Measurements from ENCODE around the gene CFAP99. TPM values are rescaled to one million over a fixed set of nuclear protein-coding genes. Genes with fewer than 3 reads are reported as not detected.

The CFAP99 gene
- polyA plus RNA-seq, 5 donors, result 0.26 to 2.0 (median 1.2) TPM

DNA sequence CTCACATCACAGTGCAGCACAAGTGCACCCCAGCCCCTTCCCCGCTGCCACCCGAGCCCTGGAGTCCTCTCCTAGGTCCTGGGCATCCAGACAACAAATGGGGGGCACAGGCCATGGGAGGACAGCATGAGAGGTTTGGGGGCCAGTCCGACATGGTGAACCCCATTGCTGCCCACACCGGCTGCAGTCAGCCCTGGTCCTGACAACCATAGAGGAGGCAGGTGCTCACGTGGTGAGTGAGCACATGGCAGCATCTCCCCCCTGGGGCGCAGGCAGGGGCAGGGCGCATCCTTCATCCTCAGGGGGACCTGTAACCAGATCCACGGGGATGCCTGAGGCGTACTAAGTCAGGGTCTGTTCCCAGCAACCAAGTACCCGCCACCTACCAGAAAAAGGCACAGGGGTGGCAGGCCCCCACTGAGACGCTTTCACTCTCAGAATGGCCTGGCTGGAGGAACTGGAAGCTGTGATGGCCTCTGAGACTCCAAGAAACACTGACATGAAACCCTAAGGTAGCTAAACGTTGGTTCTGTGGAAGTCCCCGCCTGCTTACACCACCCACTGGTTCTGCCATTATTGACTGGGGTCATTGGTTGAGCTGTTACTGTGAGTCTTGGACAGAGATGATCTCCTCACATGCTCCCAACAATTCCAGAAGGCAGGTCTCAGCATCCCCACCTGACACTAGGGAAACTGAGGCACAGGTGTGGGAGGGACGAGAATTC, 6.8 kb upstream of the CFAP99 start:
- DNase-seq, result no peak

- no peak for DNase-seq
These were observed 6.2 kb upstream of the CFAP99 start for GRCh38 chr4:2412534-2412884.

DNA sequence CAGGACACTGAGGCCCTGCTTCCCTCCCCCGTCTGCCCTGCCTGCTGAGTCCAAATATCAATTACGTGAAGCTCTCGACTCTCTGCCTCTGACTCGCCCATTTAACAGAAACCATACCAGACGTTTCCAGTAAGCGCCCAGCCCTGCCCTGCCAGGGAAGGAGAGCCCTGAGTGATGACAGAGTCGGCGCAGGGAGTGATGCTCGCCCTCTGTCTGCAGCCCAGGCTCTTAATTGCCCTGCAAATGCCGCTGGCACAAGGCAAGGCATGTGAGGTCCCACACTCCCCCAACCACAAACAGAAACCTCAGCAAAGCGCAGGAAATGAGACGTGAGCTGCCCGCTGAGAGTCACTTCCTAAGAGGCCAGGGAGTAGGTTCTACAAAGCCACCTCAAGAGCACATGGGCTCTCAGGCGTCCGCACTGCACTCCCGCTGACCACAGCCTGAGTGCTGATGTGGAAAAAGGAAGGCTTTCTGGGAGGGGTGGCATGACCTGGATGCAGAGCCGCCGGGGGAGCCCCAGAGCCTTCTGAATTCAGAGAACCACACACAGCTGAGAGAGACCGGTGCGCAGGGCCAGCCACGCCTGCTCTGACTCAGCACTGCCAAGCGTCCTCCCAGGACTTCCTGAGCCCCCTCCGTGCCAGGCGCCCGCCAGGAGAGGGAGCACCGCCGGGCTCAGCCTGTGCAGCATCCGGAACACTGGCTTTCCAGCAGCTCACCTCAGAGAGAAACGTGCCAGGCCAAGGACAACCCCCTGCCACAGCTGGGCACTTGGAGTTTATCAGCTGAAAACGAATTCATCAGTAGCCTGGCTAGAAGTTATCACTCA, 5.7 kb upstream of the CFAP99 start:
- DNase-seq, result no peak

GRCh38 chr4:2413821-2414610, 4.7 kb upstream of the CFAP99 start:
- DNase-seq, result no peak

DNA sequence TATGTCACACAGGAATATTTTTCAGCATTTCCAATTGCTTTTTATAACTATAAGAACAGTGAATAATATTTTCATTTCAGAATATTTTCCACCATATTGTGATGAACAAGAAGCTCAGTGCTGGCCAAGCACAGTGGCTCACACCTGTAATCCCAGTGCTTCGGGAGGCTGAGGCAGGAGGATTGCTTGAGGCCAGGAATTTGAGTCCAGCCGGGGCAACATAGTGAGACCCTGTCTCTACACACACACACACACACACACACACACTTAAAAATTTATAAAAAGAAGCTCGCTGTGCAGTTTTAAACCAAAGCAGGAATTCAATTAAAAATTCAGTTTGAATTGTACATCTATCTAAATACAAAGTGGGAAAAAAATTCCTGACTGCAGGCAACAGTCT, 3.5 kb upstream of the CFAP99 start:
- DNase-seq, result no peak

- no peak for DNase-seq
These were observed 2.7 kb upstream of the CFAP99 start for GRCh38 chr4:2415881-2416563.

GRCh38 chr4:2416564-2417225, 2.1 kb upstream of the CFAP99 start:
- DNase-seq, result no peak

- no peak for DNase-seq
These were observed 1.5 kb upstream of the CFAP99 start for GRCh38 chr4:2417226-2417764.

DNA sequence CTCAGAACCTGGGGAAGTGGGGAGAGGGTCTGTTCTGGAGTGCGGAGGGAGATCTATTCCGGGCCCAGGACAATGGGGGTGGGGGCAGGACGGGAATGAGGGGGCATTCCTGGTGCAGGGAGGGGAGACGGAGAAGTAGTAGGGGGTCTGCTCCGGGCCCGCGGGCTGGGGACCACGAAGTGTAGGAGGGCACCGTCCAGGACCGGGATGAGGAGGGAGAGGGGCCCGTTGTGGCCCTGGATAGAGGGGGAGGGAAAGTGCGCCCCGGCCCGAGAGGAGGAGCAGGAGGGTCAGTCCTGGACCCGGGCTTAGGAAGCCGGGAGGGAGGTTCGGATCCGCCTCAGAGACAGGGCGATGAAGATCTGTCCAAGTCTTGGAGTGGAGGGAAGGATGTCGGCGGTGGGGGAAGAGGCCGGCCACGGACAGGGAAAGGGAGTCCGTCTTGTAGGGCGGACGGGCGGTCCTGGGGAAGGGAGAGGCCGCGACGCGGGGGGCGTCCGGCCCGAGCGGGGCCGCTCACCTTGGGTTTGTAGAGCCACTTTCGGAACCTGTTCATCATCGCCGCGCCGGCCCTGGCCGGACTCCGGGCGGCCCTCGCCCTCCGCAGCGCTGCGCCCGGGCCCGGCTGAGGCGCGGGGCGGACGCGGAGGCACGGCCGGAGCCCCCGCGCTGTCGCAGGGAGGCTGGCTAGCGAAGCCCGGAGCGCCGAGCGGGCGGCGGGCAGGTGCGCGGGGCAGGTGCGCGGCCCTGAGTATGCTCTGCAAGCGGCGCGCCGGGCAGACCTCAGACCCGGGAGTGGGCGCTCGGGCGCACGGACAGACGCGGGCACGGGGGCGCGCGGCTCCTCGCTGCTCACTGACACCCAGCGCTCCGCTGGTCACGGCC, 748 bp upstream of the CFAP99 start, which contains the start of gene ZFYVE28:
TSS of gene ZFYVE28 (minus strand) at position 881 of the 885 bp plus-strand sequence. CDS start at position 559, 322 bp downstream.
- no peak for DNase-seq

- no peak for DNase-seq
These were observed 1.1 kb downstream of the CFAP99 start for GRCh38 chr4:2419814-2420213.

- no peak for DNase-seq
These were observed 3.2 kb downstream of the CFAP99 start for GRCh38 chr4:2421928-2422327.

GRCh38 chr4:2423066-2423465, 4.3 kb downstream of the CFAP99 start:
- DNase-seq, result no peak

- DNase-seq, result no peak
These were observed 4.9 kb downstream of the CFAP99 start for GRCh38 chr4:2423695-2424094.

DNA sequence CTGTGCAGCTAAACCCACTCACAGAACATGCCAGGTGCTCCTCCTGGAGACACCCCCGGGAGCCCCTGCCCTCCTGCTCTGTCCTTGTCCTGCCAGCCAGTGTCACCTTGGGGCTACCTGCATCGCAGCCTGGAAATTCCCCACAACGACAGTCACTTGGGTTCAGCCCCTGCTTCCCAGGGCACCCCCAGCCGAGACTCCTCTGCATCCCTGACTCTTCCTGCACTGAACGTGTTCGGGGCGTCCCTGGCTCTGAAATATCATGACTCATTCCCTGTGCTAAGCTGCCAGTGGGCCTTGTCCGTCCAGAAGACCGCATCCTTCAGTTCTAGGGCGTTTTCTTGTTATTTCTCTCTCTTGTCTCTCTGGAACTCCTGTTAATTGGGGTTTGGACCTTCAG, 5.8 kb downstream of the CFAP99 start:
- no peak for DNase-seq

DNA sequence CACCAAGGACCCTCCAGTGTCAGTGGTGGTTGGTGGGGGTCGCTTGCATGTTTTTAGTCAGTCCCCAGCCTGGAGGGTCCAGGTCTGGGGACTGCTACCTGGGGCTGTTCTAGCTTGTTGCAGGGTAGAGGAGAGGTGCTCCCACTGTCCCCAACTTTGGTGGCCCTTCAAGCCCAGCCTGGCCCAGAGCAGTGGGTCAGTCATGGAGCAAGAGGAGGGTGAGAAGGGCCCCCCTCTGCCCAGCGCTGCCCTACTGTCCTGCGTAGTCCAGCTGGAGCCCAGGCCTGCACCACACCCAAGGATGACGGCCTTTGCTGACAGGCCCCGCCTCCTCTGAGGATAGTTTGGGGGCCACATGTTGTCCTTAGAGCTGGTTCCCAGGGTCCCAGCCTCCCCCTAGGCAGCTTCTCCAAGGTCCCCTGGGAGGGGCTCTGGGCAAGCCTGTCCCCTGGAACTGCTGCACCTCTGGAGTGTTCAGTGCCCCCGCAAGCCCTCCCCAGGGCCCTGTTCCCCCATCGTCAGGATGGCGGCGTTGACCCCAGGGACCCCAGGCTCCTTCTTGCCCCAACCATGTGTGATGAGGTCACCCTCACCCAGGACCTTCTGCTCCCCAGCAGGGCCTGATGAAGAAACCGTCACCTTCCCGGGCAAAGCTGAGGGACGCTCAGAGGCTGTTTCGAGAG, 6.8 kb downstream of the CFAP99 start:
- no peak for DNase-seq

DNA sequence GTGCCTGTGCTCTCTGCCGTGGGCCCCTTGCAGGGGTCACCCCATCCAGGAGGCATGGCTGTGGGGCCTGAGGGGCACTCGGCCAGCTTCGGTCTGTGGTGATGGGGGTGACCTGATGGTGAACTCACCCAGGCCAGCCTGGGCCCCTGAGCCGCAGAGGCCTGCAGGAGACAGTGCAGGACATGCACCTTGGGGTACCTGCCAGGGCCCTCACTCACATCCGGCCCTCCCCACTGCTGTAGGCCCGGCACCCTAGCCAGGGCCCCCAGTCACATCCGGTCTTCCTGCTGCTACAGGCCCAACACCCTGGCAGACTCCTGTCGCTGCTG, 7.3 kb downstream of the CFAP99 start:
- no peak for DNase-seq

DNA sequence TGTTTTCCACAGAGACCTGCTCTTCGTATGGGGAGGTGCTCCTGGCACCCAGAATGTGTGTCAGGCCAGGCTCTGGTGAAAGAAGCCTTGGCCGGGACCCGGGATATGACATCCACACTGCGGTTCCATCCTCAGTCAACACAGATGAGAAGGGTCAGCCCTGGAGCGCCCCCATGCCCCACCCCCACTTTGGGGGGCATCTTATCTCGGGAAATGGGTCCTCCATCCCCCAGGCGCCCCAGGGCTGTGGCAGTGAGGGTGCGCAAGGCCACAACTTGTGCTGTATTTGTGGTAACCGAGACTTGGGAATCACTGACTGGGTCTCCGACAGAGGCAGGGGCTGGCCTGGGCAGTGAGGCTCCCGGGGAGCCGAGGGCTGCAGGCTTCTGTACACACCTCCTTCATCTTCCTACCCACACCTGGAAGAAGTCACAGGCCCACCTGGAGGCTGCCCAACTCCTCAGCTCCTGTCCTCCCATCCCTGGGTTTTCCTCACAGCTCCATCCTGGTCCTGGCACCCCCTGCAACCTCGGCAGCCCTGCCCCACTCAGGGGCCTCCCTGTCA, 8.0 kb downstream of the CFAP99 start:
- DNase-seq, result no peak

DNA sequence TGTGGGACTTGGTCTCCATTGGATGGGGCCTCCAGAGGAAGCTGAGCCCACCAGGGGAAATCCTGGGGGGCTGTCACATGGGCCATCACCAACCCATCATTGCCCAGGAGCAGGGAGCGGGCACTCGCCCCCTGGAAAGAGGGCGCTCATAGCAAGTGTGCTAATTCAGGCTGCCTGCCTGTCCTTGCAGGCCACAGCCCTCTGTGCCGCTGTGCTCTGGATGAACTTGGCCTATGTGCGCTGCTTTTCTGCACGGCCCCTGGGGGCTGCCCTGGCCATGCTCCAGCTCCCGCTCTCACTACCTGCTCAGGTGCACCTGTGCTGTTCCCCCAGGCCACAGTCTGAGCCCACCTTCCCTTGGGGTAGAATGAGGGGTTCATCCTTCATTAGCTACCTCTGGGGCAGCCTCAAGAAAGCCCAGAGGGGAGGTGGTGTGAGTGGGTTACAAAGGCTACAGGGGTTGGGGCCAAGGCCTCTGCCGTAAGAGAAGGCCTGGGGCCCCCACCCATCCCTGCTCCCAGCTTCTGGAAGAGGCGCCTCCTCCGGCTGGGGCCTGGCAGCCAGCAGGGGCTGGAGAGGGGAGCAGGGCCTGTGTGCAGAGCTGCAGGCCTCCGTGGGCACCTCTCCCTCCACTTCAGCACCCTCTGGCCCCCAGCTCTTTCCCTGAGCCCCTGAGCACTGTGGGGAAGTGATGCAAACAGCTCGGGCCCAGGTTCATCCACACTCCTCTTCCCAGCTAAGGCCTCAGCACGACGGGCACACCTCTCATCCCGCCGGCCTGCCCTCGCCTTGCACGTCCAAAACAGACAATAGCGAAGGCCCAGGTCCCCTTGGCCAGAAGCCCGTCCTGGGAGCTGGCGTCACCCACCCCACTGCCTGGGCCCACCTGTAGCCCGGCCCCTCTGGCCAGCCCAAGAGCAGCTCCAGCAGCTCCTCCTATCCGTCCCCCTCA, 8.9 kb downstream of the CFAP99 start:
- DNase-seq, result no peak
